Measurements from ENCODE around the gene SLC25A40.

The SLC25A40 gene

GRCh38 chr7:87810130-87810529 is 66.0 kb downstream of the SLC25A40 start:
- TF ChIP-seq CTCF (IDR thresholded peaks at IDR 0.05; ENCODE audit: low read length) (no peak), EZH2 (IDR thresholded peaks at IDR 0.05; ENCODE audit: borderline replicate concordance, low read length) (no peak)
- H4K20me1 ChIP-seq (ENCODE audit: insufficient read depth, low read length) = no peaks in the 10 kb centered on the region
- no peaks in the 10 kb centered on the region for H3K9me3 ChIP-seq (ENCODE audit: low read length)
- no peaks in the 10 kb centered on the region for H3K4me1 ChIP-seq (ENCODE audit: insufficient read depth, low read length, severe bottlenecking)
- no peaks in the 10 kb centered on the region for H3F3A ChIP-seq (ENCODE audit: insufficient read depth, low read length)
- H3K27me3 ChIP-seq (ENCODE audit: insufficient read depth, low read length) = no peaks in the 10 kb centered on the region
- no peak overlapping the region for H2AFZ ChIP-seq (ENCODE audit: low read length)
- no peak overlapping the region for H3K9ac ChIP-seq (ENCODE audit: low read length)
- H3K79me2 ChIP-seq (ENCODE audit: insufficient read depth, low read length) = no peaks in the 10 kb centered on the region
- no peaks in the 10 kb centered on the region for H3K9me2 ChIP-seq (ENCODE audit: low read depth, low read length)
- H3K27ac ChIP-seq (ENCODE audit: low read depth, low read length, poor library complexity, severe bottlenecking) = no peak overlapping the region
- no peaks in the 10 kb centered on the region for H3K36me3 ChIP-seq (ENCODE audit: insufficient read depth, low read length)
- no peak overlapping the region for H3K4me3 ChIP-seq (ENCODE audit: low read depth, low read length, poor library complexity, severe bottlenecking)
- H3K4me2 ChIP-seq (ENCODE audit: low read length) = no peak overlapping the region

GRCh38 chr7:87806150-87806549 is 70.0 kb downstream of the SLC25A40 start:
- H3K36me3 ChIP-seq (ENCODE audit: insufficient read depth, low read length) = no peaks in the 10 kb centered on the region
- H3F3A ChIP-seq (ENCODE audit: insufficient read depth, low read length) = no peaks in the 10 kb centered on the region
- H3K27me3 ChIP-seq (ENCODE audit: insufficient read depth, low read length) = no peaks in the 10 kb centered on the region
- no peak overlapping the region for H3K4me3 ChIP-seq (ENCODE audit: low read depth, low read length, poor library complexity, severe bottlenecking)
- H3K9me2 ChIP-seq (ENCODE audit: low read depth, low read length) = no peaks in the 10 kb centered on the region
- no peaks in the 10 kb centered on the region for H3K79me2 ChIP-seq (ENCODE audit: insufficient read depth, low read length)
- no peaks in the 10 kb centered on the region for H3K9me3 ChIP-seq (ENCODE audit: low read length)
- no peak overlapping the region for H3K4me2 ChIP-seq (ENCODE audit: low read length)
- H4K20me1 ChIP-seq (ENCODE audit: insufficient read depth, low read length) = no peaks in the 10 kb centered on the region
- no peaks in the 10 kb centered on the region for H3K4me1 ChIP-seq (ENCODE audit: insufficient read depth, low read length, severe bottlenecking)
- no peak overlapping the region for H2AFZ ChIP-seq (ENCODE audit: low read length)
- H3K9ac ChIP-seq (ENCODE audit: low read length) = no peak overlapping the region
- H3K27ac ChIP-seq (ENCODE audit: low read depth, low read length, poor library complexity, severe bottlenecking) = no peak overlapping the region
- TF ChIP-seq CTCF (IDR thresholded peaks at IDR 0.05; ENCODE audit: low read length) = no peak
- no peak for TF ChIP-seq EZH2 (IDR thresholded peaks at IDR 0.05; ENCODE audit: borderline replicate concordance, low read length)

GRCh38 chr7:87797798-87798403 is 78.3 kb downstream of the SLC25A40 start:
- H3K4me2 ChIP-seq (ENCODE audit: low read length) = no peak overlapping the region
- no peaks in the 10 kb centered on the region for H3K27me3 ChIP-seq (ENCODE audit: insufficient read depth, low read length)
- H3K4me1 ChIP-seq (ENCODE audit: insufficient read depth, low read length, severe bottlenecking) = no peaks in the 10 kb centered on the region
- no peaks in the 10 kb centered on the region for H3K79me2 ChIP-seq (ENCODE audit: insufficient read depth, low read length)
- TF ChIP-seq CTCF (IDR thresholded peaks at IDR 0.05; ENCODE audit: low read length) (peak; percentile 84), EZH2 (IDR thresholded peaks at IDR 0.05; ENCODE audit: borderline replicate concordance, low read length) (no peak)
- H3F3A ChIP-seq (ENCODE audit: insufficient read depth, low read length) = no peaks in the 10 kb centered on the region
- no peak overlapping the region for H3K4me3 ChIP-seq (ENCODE audit: low read depth, low read length, poor library complexity, severe bottlenecking)
- H3K9me2 ChIP-seq (ENCODE audit: low read depth, low read length) = no peaks in the 10 kb centered on the region
- no peaks in the 10 kb centered on the region for H4K20me1 ChIP-seq (ENCODE audit: insufficient read depth, low read length)
- H2AFZ ChIP-seq (ENCODE audit: low read length) = no peak overlapping the region
- H3K9ac ChIP-seq (ENCODE audit: low read length) = no peak overlapping the region
- H3K36me3 ChIP-seq (ENCODE audit: insufficient read depth, low read length) = no peaks in the 10 kb centered on the region
- H3K27ac ChIP-seq (ENCODE audit: low read depth, low read length, poor library complexity, severe bottlenecking) = no peak overlapping the region
- H3K9me3 ChIP-seq (ENCODE audit: low read length) = peaks cover 3% of the 10 kb centered on the region; the same call in 1 of the 2 replicates
